Measurements from ENCODE around the gene LGALS7B. TPM values are rescaled to one million over a fixed set of nuclear protein-coding genes. Genes with fewer than 3 reads are reported as not detected.
"Not testable (repeated sequence)": the region's sequence is repeated elsewhere in the genome, so short reads cannot be mapped to it uniquely, and the experiment has no call there.

The LGALS7B gene
- total RNA-seq, 1 experiment from 2014 or later, result not detected

GRCh38 chr19:38807374-38808098 is 18.5 kb downstream of the LGALS7B start:
- DNase-seq; H3K4me2 ChIP-seq (ENCODE audit: low read depth, low read length, poor library complexity, severe bottlenecking); H3K9ac ChIP-seq (ENCODE audit: low read length); H3K27me3 ChIP-seq (ENCODE audit: low read length); H4K20me1 ChIP-seq (ENCODE audit: insufficient read depth, low read depth, low read length); H2AFZ ChIP-seq (ENCODE audit: low read length); H3K36me3 ChIP-seq (ENCODE audit: insufficient read depth, low read length); H3K27ac ChIP-seq (ENCODE audit: low read length); H3K9me3 ChIP-seq (ENCODE audit: low read length); H3K9me2 ChIP-seq (replicated peaks; ENCODE audit: insufficient read depth, low read length); H3K4me3 ChIP-seq (ENCODE audit: low read length); H3K79me2 ChIP-seq (ENCODE audit: low read length); H3K4me1 ChIP-seq (ENCODE audit: low read length): not testable (repeated sequence)

DNA sequence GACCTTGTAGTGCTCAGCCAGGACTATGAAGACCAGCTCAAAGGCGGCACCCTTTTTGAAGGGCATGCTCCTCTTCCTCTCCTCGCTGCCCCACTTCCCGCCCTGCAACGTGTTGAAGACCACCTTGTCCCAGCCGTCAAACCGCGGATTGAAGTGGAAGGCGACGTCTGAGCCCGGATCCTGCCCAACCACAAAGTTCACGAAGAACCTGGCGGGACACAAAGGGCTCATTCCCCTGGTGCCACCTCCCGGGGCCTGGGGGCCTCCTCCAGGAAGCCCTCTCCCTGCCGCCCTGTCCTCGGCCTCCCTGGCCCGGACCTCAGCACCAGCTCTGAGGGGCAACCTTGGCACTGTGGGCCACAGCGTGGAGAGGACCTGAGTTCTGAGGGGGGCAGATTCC is 19.7 kb downstream of the LGALS7B start:
- Histone ChIP-seq H3K36me3 (ENCODE audit: insufficient read depth, low read length) (no peaks in the 10 kb centered on the region), H3K4me3 (ENCODE audit: low read length) (no peak overlapping the region), H2AFZ (ENCODE audit: low read length) (no peak overlapping the region), H3K4me1 (ENCODE audit: low read length) (no peaks in the 10 kb centered on the region), H3K9me2 (replicated peaks; ENCODE audit: insufficient read depth, low read length) (no peaks in the 10 kb centered on the region), H3K27me3 (ENCODE audit: low read length) (no peaks in the 10 kb centered on the region), H3K79me2 (ENCODE audit: low read length) (no peaks in the 10 kb centered on the region), H3K4me2 (ENCODE audit: low read depth, low read length, poor library complexity, severe bottlenecking) (no peak overlapping the region), H3K9me3 (ENCODE audit: low read length) (no peaks in the 10 kb centered on the region), H3K27ac (ENCODE audit: low read length) (no peak overlapping the region), H4K20me1 (ENCODE audit: insufficient read depth, low read depth, low read length) (no peaks in the 10 kb centered on the region), H3K9ac (ENCODE audit: low read length) (no peak overlapping the region)
- DNase-seq, result no peak

GRCh38 chr19:38809592-38810252 is 20.7 kb downstream of the LGALS7B start:
- H3K79me2 ChIP-seq (ENCODE audit: low read length), result no peaks in the 10 kb centered on the region
- no peak for DNase-seq

GRCh38 chr19:38812009-38812840 is 23.2 kb downstream of the LGALS7B start:
- Histone ChIP-seq H3K9ac (ENCODE audit: low read length) (no peak overlapping the region), H3K9me3 (ENCODE audit: low read length) (no peaks in the 10 kb centered on the region)

More at GRCh38 chr19:38809592-38810252, 20.7 kb downstream of the LGALS7B start:
- H3K9ac ChIP-seq (ENCODE audit: low read length), result no peak overlapping the region
- no peak overlapping the region for H3K4me2 ChIP-seq (ENCODE audit: low read depth, low read length, poor library complexity, severe bottlenecking)
- no peaks in the 10 kb centered on the region for H3K4me1 ChIP-seq (ENCODE audit: low read length)
- H3K36me3 ChIP-seq (ENCODE audit: insufficient read depth, low read length), result no peaks in the 10 kb centered on the region
- H3K9me3 ChIP-seq (ENCODE audit: low read length), result no peaks in the 10 kb centered on the region
- no peaks in the 10 kb centered on the region for H3K27me3 ChIP-seq (ENCODE audit: low read length)
- H3K27ac ChIP-seq (ENCODE audit: low read length), result no peak overlapping the region
- H3K4me3 ChIP-seq (ENCODE audit: low read length), result no peak overlapping the region
- no peak overlapping the region for H2AFZ ChIP-seq (ENCODE audit: low read length)
- no peaks in the 10 kb centered on the region for H3K9me2 ChIP-seq (replicated peaks; ENCODE audit: insufficient read depth, low read length)
- no peaks in the 10 kb centered on the region for H4K20me1 ChIP-seq (ENCODE audit: insufficient read depth, low read depth, low read length)

GRCh38 chr19:38812841-38813320 is 23.9 kb downstream of the LGALS7B start, which contains the start of gene LGALS4:
TSS of gene LGALS4 (minus strand) at chr19:38812945. CDS start at chr19:38812886, 59 bp downstream.
- Histone ChIP-seq H3K36me3 (ENCODE audit: insufficient read depth, low read length) (no peaks in the 10 kb centered on the region), H3K27ac (ENCODE audit: low read length) (no peak within 1 kb of the TSS), H3K79me2 (ENCODE audit: low read length) (no peaks in the 10 kb centered on the region), H3K4me2 (ENCODE audit: low read depth, low read length, poor library complexity, severe bottlenecking) (no peak within 1 kb of the TSS), H2AFZ (ENCODE audit: low read length) (no peak within 1 kb of the TSS), H4K20me1 (ENCODE audit: insufficient read depth, low read depth, low read length) (no peaks in the 10 kb centered on the region), H3K9ac (ENCODE audit: low read length) (no peak within 1 kb of the TSS), H3K9me2 (replicated peaks; ENCODE audit: insufficient read depth, low read length) (no peaks in the 10 kb centered on the region), H3K4me1 (ENCODE audit: low read length) (no peaks in the 10 kb centered on the region), H3K9me3 (ENCODE audit: low read length) (no peaks in the 10 kb centered on the region), H3K4me3 (ENCODE audit: low read length) (no peak within 1 kb of the TSS), H3K27me3 (ENCODE audit: low read length) (no peaks in the 10 kb centered on the region)
- no peak for DNase-seq

More at GRCh38 chr19:38812009-38812840, 23.2 kb downstream of the LGALS7B start:
- no peaks in the 10 kb centered on the region for H3K9me2 ChIP-seq (replicated peaks; ENCODE audit: insufficient read depth, low read length)
- no peaks in the 10 kb centered on the region for H3K79me2 ChIP-seq (ENCODE audit: low read length)
- H2AFZ ChIP-seq (ENCODE audit: low read length), result no peak overlapping the region
- no peaks in the 10 kb centered on the region for H4K20me1 ChIP-seq (ENCODE audit: insufficient read depth, low read depth, low read length)
- H3K4me2 ChIP-seq (ENCODE audit: low read depth, low read length, poor library complexity, severe bottlenecking), result no peak overlapping the region
- H3K36me3 ChIP-seq (ENCODE audit: insufficient read depth, low read length), result no peaks in the 10 kb centered on the region
- H3K4me1 ChIP-seq (ENCODE audit: low read length), result no peaks in the 10 kb centered on the region
- no peaks in the 10 kb centered on the region for H3K27me3 ChIP-seq (ENCODE audit: low read length)
- DNase-seq, result no peak
- H3K27ac ChIP-seq (ENCODE audit: low read length), result no peak overlapping the region
- no peak overlapping the region for H3K4me3 ChIP-seq (ENCODE audit: low read length)

- Histone ChIP-seq H3K9me2 (replicated peaks; ENCODE audit: insufficient read depth, low read length) (no peaks in the 10 kb centered on the region), H2AFZ (ENCODE audit: low read length) (no peak overlapping the region), H3K27ac (ENCODE audit: low read length) (no peak overlapping the region), H3K4me3 (ENCODE audit: low read length) (no peak overlapping the region), H3K4me1 (ENCODE audit: low read length) (no peaks in the 10 kb centered on the region), H3K4me2 (ENCODE audit: low read depth, low read length, poor library complexity, severe bottlenecking) (no peak overlapping the region), H3K79me2 (ENCODE audit: low read length) (no peaks in the 10 kb centered on the region), H3K36me3 (ENCODE audit: insufficient read depth, low read length) (no peaks in the 10 kb centered on the region), H3K9ac (ENCODE audit: low read length) (no peak overlapping the region), H3K27me3 (ENCODE audit: low read length) (no peaks in the 10 kb centered on the region), H3K9me3 (ENCODE audit: low read length) (no peaks in the 10 kb centered on the region), H4K20me1 (ENCODE audit: insufficient read depth, low read depth, low read length) (no peaks in the 10 kb centered on the region)
- no peak for DNase-seq
Measured at GRCh38 chr19:38813323-38813722, 24.3 kb downstream of the LGALS7B start.

DNA sequence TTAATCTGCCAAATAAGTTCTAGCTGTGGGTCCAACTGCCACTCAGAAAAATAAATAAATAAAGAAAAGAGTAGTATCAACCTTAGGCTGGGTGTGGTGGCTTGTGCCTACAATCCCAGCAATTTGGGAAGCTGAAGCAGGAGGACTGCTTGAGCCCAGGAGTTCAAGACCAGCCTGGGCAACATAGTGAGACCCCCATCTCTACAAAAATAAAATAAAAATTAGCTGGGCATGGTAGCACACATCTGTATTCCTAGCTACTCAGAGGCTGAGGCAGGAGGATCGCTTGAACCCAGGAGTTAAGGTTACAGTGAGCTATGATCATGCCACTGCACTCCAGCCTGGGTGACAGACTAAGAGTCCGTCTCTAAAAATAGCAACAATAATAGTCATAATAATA is 24.9 kb downstream of the LGALS7B start:
- not testable (repeated sequence) for H3K36me3 ChIP-seq (ENCODE audit: insufficient read depth, low read length); H3K9ac ChIP-seq (ENCODE audit: low read length); H3K9me3 ChIP-seq (ENCODE audit: low read length); H3K27me3 ChIP-seq (ENCODE audit: low read length); DNase-seq; H3K4me1 ChIP-seq (ENCODE audit: low read length); H3K4me3 ChIP-seq (ENCODE audit: low read length); H4K20me1 ChIP-seq (ENCODE audit: insufficient read depth, low read depth, low read length); H2AFZ ChIP-seq (ENCODE audit: low read length); H3K9me2 ChIP-seq (replicated peaks; ENCODE audit: insufficient read depth, low read length); H3K79me2 ChIP-seq (ENCODE audit: low read length); H3K4me2 ChIP-seq (ENCODE audit: low read depth, low read length, poor library complexity, severe bottlenecking); H3K27ac ChIP-seq (ENCODE audit: low read length)
